WTC11 (cell line): Measurements from ENCODE around the gene PDE8A. TPM values are rescaled to one million over a fixed set of nuclear protein-coding genes. Genes with fewer than 3 reads are reported as not detected.

Experiments used
- ATAC-seq: fragments of 200-7000 bp; cut with Tn5 transposase; 2 replicates; pipeline ENCODE4 v1.10.0; 2021; ENCODE audit warnings: mild to moderate bottlenecking, moderate library complexity
- CTCF ChIA-PET: fragments of 300-600 bp; sonication (Branson Sonifier 250); formaldehyde crosslinking; loops from one replicate; lab custom pipeline; 2021; ENCODE audit warnings: antibody characterized with exemption; lab: Charles Lee
- POLR2A ChIA-PET: fragments of 350-600 bp; sonication (Branson Sonifier 250); formaldehyde crosslinking; loops from one replicate; lab custom pipeline; 2021; ENCODE audit warnings: antibody characterized with exemption; lab: Charles Lee
- DNase-seq: peaks from one replicate; pipeline ENCODE4 v3.0.0; 2021; ENCODE audit warnings: low spot score
- H3K27ac Mint-ChIP-seq: 2 replicates; pipeline ENCODE4 v1.8.0; 2021; ENCODE audit warnings: mixed read lengths
- H3K27me3 Mint-ChIP-seq: 2 replicates; pipeline ENCODE4 v1.8.0; 2021; ENCODE audit warnings: low read depth, mild to moderate bottlenecking, moderate library complexity, mixed read lengths
- H3K36me3 Mint-ChIP-seq: 2 replicates; pipeline ENCODE4 v1.8.0; 2021; ENCODE audit warnings: mixed read lengths
- H3K4me1 Mint-ChIP-seq: 2 replicates; pipeline ENCODE4 v1.8.0; 2022; ENCODE audit warnings: mixed read lengths
- H3K4me3 Mint-ChIP-seq: 2 replicates; pipeline ENCODE4 v1.8.0; 2021; ENCODE audit warnings: mild to moderate bottlenecking, moderate library complexity, mixed read lengths
- H3K9me3 Mint-ChIP-seq: 2 replicates; pipeline ENCODE4 v1.8.0; 2021; ENCODE audit warnings: mixed read lengths
- ATF2 ChIP-seq: sonication (generic); formaldehyde crosslinking; IDR thresholded peaks from 2 replicates; pipeline ENCODE4 v1.8.1; 2022; ENCODE audit warnings: low read depth, missing genetic modification reagents, borderline replicate concordance
- CREB1 ChIP-seq: sonication (generic); formaldehyde crosslinking; IDR thresholded peaks from 2 replicates; pipeline ENCODE4 v1.8.0; 2023; ENCODE audit warnings: mild to moderate bottlenecking, missing genetic modification reagents
- CREM ChIP-seq: sonication (generic); formaldehyde crosslinking; IDR thresholded peaks from 2 replicates; pipeline ENCODE4 v1.8.1; 2022; ENCODE audit warnings: mild to moderate bottlenecking, missing genetic modification reagents, moderate library complexity
- CTCF ChIP-seq: fragments of 200-600 bp; IDR thresholded peaks from 2 replicates; pipeline ENCODE4 v1.8.0; 2022; ENCODE audit warnings: antibody characterized with exemption
- E2F1 ChIP-seq: sonication (generic); formaldehyde crosslinking; IDR thresholded peaks from 2 replicates; pipeline ENCODE4 v1.8.0; 2022; ENCODE audit warnings: mild to moderate bottlenecking, missing genetic modification reagents
- EMX1 ChIP-seq: fragments of 250-450 bp; sonication (Bioruptor Pico); IDR thresholded peaks from 2 replicates; pipeline ENCODE4 v1.8.0; 2021; ENCODE audit warnings: mild to moderate bottlenecking
- FOXP1 ChIP-seq: sonication (generic); formaldehyde crosslinking; IDR thresholded peaks from 2 replicates; pipeline ENCODE4 v1.8.0; 2022; ENCODE audit warnings: missing genetic modification reagents, mild to moderate bottlenecking, moderate library complexity, borderline replicate concordance
- GABPB1 ChIP-seq: sonication (generic); formaldehyde crosslinking; IDR thresholded peaks from 2 replicates; pipeline ENCODE4 v1.8.1; 2023; ENCODE audit warnings: mild to moderate bottlenecking, missing genetic modification reagents
- GRHL2 ChIP-seq: fragments of 250-450 bp; sonication (Bioruptor Pico); IDR thresholded peaks from 2 replicates; pipeline ENCODE4 v1.8.0; 2022; ENCODE audit warnings: mild to moderate bottlenecking, moderate library complexity; ENCODE audit not compliant: insufficient replicate concordance, severe bottlenecking
- GTF2I ChIP-seq: fragments of 250-450 bp; sonication (Bioruptor Pico); conservative IDR thresholded peaks from 2 replicates; pipeline ENCODE4 v1.4.0; 2021; ENCODE audit warnings: mild to moderate bottlenecking
- IRF2 ChIP-seq: sonication (generic); formaldehyde crosslinking; IDR thresholded peaks from 2 replicates; pipeline ENCODE4 v1.8.0; 2022; ENCODE audit warnings: low read depth, missing genetic modification reagents, borderline replicate concordance
- MYBL2 ChIP-seq: sonication (generic); formaldehyde crosslinking; IDR thresholded peaks from 2 replicates; pipeline ENCODE4 v1.8.1; 2023; ENCODE audit warnings: mild to moderate bottlenecking, moderate library complexity, missing genetic modification reagents
- NFATC4 ChIP-seq: fragments of 250-450 bp; sonication (Bioruptor Pico); IDR thresholded peaks from 2 replicates; pipeline ENCODE4 v1.9.0; 2021; ENCODE audit warnings: mild to moderate bottlenecking
- OVOL2 ChIP-seq: fragments of 250-450 bp; sonication (Bioruptor Pico); IDR thresholded peaks from 2 replicates; pipeline ENCODE4 v1.9.0; 2021; ENCODE audit warnings: mild to moderate bottlenecking, borderline replicate concordance
- PRRX2 ChIP-seq: fragments of 250-450 bp; sonication (Bioruptor Pico); IDR thresholded peaks from 2 replicates; pipeline ENCODE4 v1.8.0; 2021; ENCODE audit warnings: mild to moderate bottlenecking
- RELA ChIP-seq: sonication (generic); formaldehyde crosslinking; IDR thresholded peaks from 2 replicates; pipeline ENCODE4 v1.8.1; 2022; ENCODE audit warnings: missing genetic modification reagents, mild to moderate bottlenecking, borderline replicate concordance
- RORB ChIP-seq: fragments of 250-450 bp; sonication (Bioruptor Pico); IDR thresholded peaks from 2 replicates; pipeline ENCODE4 v1.9.0; 2021; ENCODE audit warnings: mild to moderate bottlenecking
- SMAD3 ChIP-seq: sonication (generic); formaldehyde crosslinking; IDR thresholded peaks from 2 replicates; pipeline ENCODE4 v1.8.0; 2022; ENCODE audit warnings: missing genetic modification reagents, mild to moderate bottlenecking, borderline replicate concordance
- SMAD4 ChIP-seq: sonication (generic); formaldehyde crosslinking; IDR thresholded peaks from 2 replicates; pipeline ENCODE4 v1.8.0; 2022; ENCODE audit warnings: mild to moderate bottlenecking, missing genetic modification reagents
- SOX15 ChIP-seq: fragments of 250-450 bp; sonication (Bioruptor Pico); IDR thresholded peaks from 2 replicates; pipeline ENCODE4 v1.9.0; 2021; ENCODE audit warnings: mild to moderate bottlenecking
- SP1 ChIP-seq: sonication (generic); formaldehyde crosslinking; conservative IDR thresholded peaks from 2 replicates; pipeline ENCODE4 v1.8.1; 2022; ENCODE audit warnings: missing genetic modification reagents
- TEAD1 ChIP-seq: sonication (generic); formaldehyde crosslinking; IDR thresholded peaks from 2 replicates; pipeline ENCODE4 v1.8.0; 2022; ENCODE audit warnings: mild to moderate bottlenecking, missing genetic modification reagents
- ZBTB43 ChIP-seq: sonication (generic); formaldehyde crosslinking; IDR thresholded peaks from 2 replicates; pipeline ENCODE4 v1.8.1; 2023; ENCODE audit warnings: mild to moderate bottlenecking, missing genetic modification reagents
- ZMAT4 ChIP-seq: fragments of 250-450 bp; sonication (Bioruptor Pico); IDR thresholded peaks from 2 replicates; pipeline ENCODE4 v1.9.0; 2021; ENCODE audit warnings: mild to moderate bottlenecking
- ZNF121 ChIP-seq: sonication (generic); formaldehyde crosslinking; IDR thresholded peaks from 2 replicates; pipeline ENCODE4 v1.8.0; 2023; ENCODE audit warnings: missing genetic modification reagents
- ZNF138 ChIP-seq: sonication (generic); formaldehyde crosslinking; conservative IDR thresholded peaks from 2 replicates; pipeline ENCODE4 v1.8.1; 2022; ENCODE audit warnings: mild to moderate bottlenecking, moderate library complexity, missing genetic modification reagents
- ZNF232 ChIP-seq: sonication (generic); formaldehyde crosslinking; IDR thresholded peaks from 2 replicates; pipeline ENCODE4 v1.8.0; 2022; ENCODE audit warnings: mild to moderate bottlenecking, missing genetic modification reagents
- ZNF263 ChIP-seq: sonication (generic); formaldehyde crosslinking; IDR thresholded peaks from 2 replicates; pipeline ENCODE4 v1.8.1; 2022; ENCODE audit warnings: low read depth, mild to moderate bottlenecking, moderate library complexity, missing genetic modification reagents
- ZNF396 ChIP-seq: fragments of 250-450 bp; sonication (Bioruptor Pico); IDR thresholded peaks from 2 replicates; pipeline ENCODE4 v1.8.0; 2021; ENCODE audit warnings: mild to moderate bottlenecking, moderate library complexity, borderline replicate concordance
- ZNF416 ChIP-seq: fragments of 250-450 bp; sonication (Bioruptor Pico); IDR thresholded peaks from 2 replicates; pipeline ENCODE4 v1.9.0; 2021; ENCODE audit warnings: mild to moderate bottlenecking, inconsistent platforms
- total RNA-seq: library from RNA; stranded (reverse); gene quantifications from 3 replicates; pipeline ENCODE4 v1.2.3, GENCODE V29; 2021

The PDE8A gene
- total RNA-seq, 1 experiment from 2014 or later: 13.9 TPM

GRCh38 chr15:85139391-85139790 is 157.7 kb downstream of the PDE8A start (continued):
- no peak for TF ChIP-seq ZBTB43 (CRISPR knock-in tag)
- no peak for TF ChIP-seq ZNF263 (CRISPR knock-in tag)
- no peak for TF ChIP-seq SMAD3 (CRISPR knock-in tag)
- TF ChIP-seq E2F1 (CRISPR knock-in tag): no peak
- TF ChIP-seq CTCF: no peak
- TF ChIP-seq GABPB1 (CRISPR knock-in tag): no peak
- no peak for TF ChIP-seq ZMAT4 (CRISPR knock-in tag)
- no peak for TF ChIP-seq IRF2
- no peak for TF ChIP-seq SOX15 (CRISPR knock-in tag)
- TF ChIP-seq ZNF121 (CRISPR knock-in tag): no peak
- TF ChIP-seq GTF2I: no peak
- no peak for TF ChIP-seq SMAD4

GRCh38 chr15:85141726-85142125 is 160.1 kb downstream of the PDE8A start:
- no peak for TF ChIP-seq ZNF416 (CRISPR knock-in tag)
- no peak for TF ChIP-seq SMAD4
- TF ChIP-seq NFATC4: no peak
- no peak for TF ChIP-seq OVOL2 (CRISPR knock-in tag)
- TF ChIP-seq EMX1 (CRISPR knock-in tag): no peak
- no peak for TF ChIP-seq TEAD1 (CRISPR knock-in tag)
- no peak for TF ChIP-seq MYBL2
- TF ChIP-seq ZNF232: no peak
- TF ChIP-seq E2F1 (CRISPR knock-in tag): no peak
- TF ChIP-seq SP1 (CRISPR knock-in tag): no peak
- no peak for TF ChIP-seq CREM (CRISPR knock-in tag)
- TF ChIP-seq ZNF138 (CRISPR knock-in tag): no peak

GRCh38 chr15:85142312-85142711 is 160.7 kb downstream of the PDE8A start:
- Mint-ChIP-seq H3K27me3 (no peaks in the 10 kb centered on the region), H3K4me3 (no peak overlapping the region), H3K36me3 (no peaks in the 10 kb centered on the region), H3K9me3 (peaks cover 3% of the 10 kb centered on the region; the same call in 1 of the 2 replicates), H3K27ac (no peak overlapping the region), H3K4me1 (peaks cover 10% of the 10 kb centered on the region)
- CTCF ChIA-PET: interaction anchor here (0.6 to 2.5 kb wide), 2 partner anchors 26 to 579 kb away, joined by 3 to 14 read pairs; no protein-coding TSS in a partner anchor
- POLR2A ChIA-PET: no interaction called here
- no peak for ATAC-seq
- no peak for DNase-seq
- TF ChIP-seq PRRX2 (CRISPR knock-in tag) (no peak), ATF2 (no peak), ZNF396 (CRISPR knock-in tag) (no peak), CREB1 (CRISPR knock-in tag) (no peak), GRHL2 (CRISPR knock-in tag) (no peak), SP1 (CRISPR knock-in tag) (no peak), MYBL2 (no peak), RORB (CRISPR knock-in tag) (no peak), FOXP1 (CRISPR knock-in tag) (no peak), RELA (CRISPR knock-in tag) (no peak)

More at GRCh38 chr15:85141726-85142125, 160.1 kb downstream of the PDE8A start:
- H3K4me1 Mint-ChIP-seq: peaks cover 15% of the 10 kb centered on the region
- H3K36me3 Mint-ChIP-seq: no peaks in the 10 kb centered on the region
- ATAC-seq (no peak), DNase-seq (no peak)
- CTCF ChIA-PET: interaction anchor here (0.6 to 2.5 kb wide), 3 partner anchors 27 to 578 kb away, joined by 3 to 14 read pairs (median 3); no protein-coding TSS in a partner anchor
- no peaks in the 10 kb centered on the region for H3K27me3 Mint-ChIP-seq
- no peak overlapping the region for H3K27ac Mint-ChIP-seq
- POLR2A ChIA-PET: no interaction called here
- H3K4me3 Mint-ChIP-seq: no peak overlapping the region
- H3K9me3 Mint-ChIP-seq: peaks cover 3% of the 10 kb centered on the region; the same call in 1 of the 2 replicates
